ENCODE measurements around the gene GZF1. TPM values are rescaled to one million over a fixed set of nuclear protein-coding genes. Genes with fewer than 3 reads are reported as not detected.

GZF1 gene
- total and polyA plus RNA-seq, 4 donors = 1.6 to 11.0 (median 5.1) TPM

DNA sequence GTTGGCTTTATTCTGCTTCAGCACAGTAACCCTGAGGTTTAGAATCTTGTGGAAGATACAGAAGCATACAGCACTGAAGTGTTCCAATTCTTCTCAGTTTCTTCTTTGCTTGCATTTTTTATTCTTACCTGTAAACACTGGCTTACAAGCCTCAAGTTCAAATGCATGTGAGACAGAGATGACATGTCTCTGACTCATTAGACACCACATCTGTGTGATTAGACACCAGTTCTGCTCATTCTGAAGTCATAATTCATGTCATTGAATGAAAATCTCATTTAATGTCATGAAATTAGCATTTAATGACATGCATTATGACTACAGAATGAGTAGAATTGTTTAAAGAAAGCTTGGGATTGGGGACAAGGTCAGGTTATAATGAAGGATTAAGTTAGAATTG is 5.8 kb downstream of the GZF1 start:
- Histone ChIP-seq H3K9ac (ENCODE audit: low read depth in 1 of 2, low read length in 2 of 2) (no peak overlapping the region), H3K4me1 (ENCODE audit: control insufficient read depth in 4 of 4, insufficient read depth in 4 of 4, low read length in 3 of 4) (peaks cover 7 to 38% (median 20%) of the 10 kb centered on the region in 4 donors), H3K27me3 (ENCODE audit: control insufficient read depth in 4 of 4, insufficient read depth in 4 of 4, low read length in 3 of 4) (no peaks in the 10 kb centered on the region), H3K36me3 (ENCODE audit: control insufficient read depth in 4 of 4, insufficient read depth in 3 of 4, low read depth in 1 of 4, low read length in 3 of 4) (peaks cover 3 to 46% (median 27%) of the 10 kb centered on the region in 4 donors), H3K27ac (ENCODE audit: low read depth in 1 of 2, low read length in 2 of 2) (no peak overlapping the region), H3K4me3 (ENCODE audit: low read depth in 1 of 3, low read length in 3 of 3) (no peak overlapping the region), H3K9me3 (ENCODE audit: control insufficient read depth in 4 of 4, low read length in 3 of 4) (no peaks in the 10 kb centered on the region)
- TF ChIP-seq RAD21 (IDR thresholded peaks at IDR 0.05) = no peak
- TF ChIP-seq, protein P1, sequence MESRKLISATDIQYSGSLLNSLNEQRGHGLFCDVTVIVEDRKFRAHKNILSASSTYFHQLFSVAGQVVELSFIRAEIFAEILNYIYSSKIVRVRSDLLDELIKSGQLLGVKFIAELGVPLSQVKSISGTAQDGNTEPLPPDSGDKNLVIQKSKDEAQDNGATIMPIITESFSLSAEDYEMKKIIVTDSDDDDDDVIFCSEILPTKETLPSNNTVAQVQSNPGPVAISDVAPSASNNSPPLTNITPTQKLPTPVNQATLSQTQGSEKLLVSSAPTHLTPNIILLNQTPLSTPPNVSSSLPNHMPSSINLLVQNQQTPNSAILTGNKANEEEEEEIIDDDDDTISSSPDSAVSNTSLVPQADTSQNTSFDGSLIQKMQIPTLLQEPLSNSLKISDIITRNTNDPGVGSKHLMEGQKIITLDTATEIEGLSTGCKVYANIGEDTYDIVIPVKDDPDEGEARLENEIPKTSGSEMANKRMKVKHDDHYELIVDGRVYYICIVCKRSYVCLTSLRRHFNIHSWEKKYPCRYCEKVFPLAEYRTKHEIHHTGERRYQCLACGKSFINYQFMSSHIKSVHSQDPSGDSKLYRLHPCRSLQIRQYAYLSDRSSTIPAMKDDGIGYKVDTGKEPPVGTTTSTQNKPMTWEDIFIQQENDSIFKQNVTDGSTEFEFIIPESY (IDR thresholded peaks at IDR 0.05) = no peak
- TF ChIP-seq NR2F2 (IDR thresholded peaks at IDR 0.05) = no peak
- TF ChIP-seq, protein P2, sequence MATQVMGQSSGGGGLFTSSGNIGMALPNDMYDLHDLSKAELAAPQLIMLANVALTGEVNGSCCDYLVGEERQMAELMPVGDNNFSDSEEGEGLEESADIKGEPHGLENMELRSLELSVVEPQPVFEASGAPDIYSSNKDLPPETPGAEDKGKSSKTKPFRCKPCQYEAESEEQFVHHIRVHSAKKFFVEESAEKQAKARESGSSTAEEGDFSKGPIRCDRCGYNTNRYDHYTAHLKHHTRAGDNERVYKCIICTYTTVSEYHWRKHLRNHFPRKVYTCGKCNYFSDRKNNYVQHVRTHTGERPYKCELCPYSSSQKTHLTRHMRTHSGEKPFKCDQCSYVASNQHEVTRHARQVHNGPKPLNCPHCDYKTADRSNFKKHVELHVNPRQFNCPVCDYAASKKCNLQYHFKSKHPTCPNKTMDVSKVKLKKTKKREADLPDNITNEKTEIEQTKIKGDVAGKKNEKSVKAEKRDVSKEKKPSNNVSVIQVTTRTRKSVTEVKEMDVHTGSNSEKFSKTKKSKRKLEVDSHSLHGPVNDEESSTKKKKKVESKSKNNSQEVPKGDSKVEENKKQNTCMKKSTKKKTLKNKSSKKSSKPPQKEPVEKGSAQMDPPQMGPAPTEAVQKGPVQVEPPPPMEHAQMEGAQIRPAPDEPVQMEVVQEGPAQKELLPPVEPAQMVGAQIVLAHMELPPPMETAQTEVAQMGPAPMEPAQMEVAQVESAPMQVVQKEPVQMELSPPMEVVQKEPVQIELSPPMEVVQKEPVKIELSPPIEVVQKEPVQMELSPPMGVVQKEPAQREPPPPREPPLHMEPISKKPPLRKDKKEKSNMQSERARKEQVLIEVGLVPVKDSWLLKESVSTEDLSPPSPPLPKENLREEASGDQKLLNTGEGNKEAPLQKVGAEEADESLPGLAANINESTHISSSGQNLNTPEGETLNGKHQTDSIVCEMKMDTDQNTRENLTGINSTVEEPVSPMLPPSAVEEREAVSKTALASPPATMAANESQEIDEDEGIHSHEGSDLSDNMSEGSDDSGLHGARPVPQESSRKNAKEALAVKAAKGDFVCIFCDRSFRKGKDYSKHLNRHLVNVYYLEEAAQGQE (IDR thresholded peaks at IDR 0.05) = no peak
- TF ChIP-seq TAF1 (conservative IDR thresholded peaks at IDR 0.05) = no peak
- no peak for TF ChIP-seq SP1 (IDR thresholded peaks at IDR 0.05)
- no peak for TF ChIP-seq FOXA1 (IDR thresholded peaks at IDR 0.05)
- TF ChIP-seq, protein P3, sequence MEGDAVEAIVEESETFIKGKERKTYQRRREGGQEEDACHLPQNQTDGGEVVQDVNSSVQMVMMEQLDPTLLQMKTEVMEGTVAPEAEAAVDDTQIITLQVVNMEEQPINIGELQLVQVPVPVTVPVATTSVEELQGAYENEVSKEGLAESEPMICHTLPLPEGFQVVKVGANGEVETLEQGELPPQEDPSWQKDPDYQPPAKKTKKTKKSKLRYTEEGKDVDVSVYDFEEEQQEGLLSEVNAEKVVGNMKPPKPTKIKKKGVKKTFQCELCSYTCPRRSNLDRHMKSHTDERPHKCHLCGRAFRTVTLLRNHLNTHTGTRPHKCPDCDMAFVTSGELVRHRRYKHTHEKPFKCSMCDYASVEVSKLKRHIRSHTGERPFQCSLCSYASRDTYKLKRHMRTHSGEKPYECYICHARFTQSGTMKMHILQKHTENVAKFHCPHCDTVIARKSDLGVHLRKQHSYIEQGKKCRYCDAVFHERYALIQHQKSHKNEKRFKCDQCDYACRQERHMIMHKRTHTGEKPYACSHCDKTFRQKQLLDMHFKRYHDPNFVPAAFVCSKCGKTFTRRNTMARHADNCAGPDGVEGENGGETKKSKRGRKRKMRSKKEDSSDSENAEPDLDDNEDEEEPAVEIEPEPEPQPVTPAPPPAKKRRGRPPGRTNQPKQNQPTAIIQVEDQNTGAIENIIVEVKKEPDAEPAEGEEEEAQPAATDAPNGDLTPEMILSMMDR (IDR thresholded peaks at IDR 0.05; ENCODE audit: low read depth, low read length, missing input control) = no peak
- no peak for TF ChIP-seq GABPA (IDR thresholded peaks at IDR 0.05 in 1 of 2, conservative IDR thresholded peaks at IDR 0.05 in 1 of 2)
- no peak for TF ChIP-seq HNF4G (IDR thresholded peaks at IDR 0.05)
- TF ChIP-seq, protein P4, sequence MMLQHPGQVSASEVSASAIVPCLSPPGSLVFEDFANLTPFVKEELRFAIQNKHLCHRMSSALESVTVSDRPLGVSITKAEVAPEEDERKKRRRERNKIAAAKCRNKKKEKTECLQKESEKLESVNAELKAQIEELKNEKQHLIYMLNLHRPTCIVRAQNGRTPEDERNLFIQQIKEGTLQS (IDR thresholded peaks at IDR 0.05) = no peak
- no peak for TF ChIP-seq RXRA (IDR thresholded peaks at IDR 0.05)
- no peak for TF ChIP-seq HNF4A (conservative IDR thresholded peaks at IDR 0.05)
- TF ChIP-seq JUND (IDR thresholded peaks at IDR 0.05) = no peak
- no peak for DNase-seq (ENCODE audit: low spot score)

DNA sequence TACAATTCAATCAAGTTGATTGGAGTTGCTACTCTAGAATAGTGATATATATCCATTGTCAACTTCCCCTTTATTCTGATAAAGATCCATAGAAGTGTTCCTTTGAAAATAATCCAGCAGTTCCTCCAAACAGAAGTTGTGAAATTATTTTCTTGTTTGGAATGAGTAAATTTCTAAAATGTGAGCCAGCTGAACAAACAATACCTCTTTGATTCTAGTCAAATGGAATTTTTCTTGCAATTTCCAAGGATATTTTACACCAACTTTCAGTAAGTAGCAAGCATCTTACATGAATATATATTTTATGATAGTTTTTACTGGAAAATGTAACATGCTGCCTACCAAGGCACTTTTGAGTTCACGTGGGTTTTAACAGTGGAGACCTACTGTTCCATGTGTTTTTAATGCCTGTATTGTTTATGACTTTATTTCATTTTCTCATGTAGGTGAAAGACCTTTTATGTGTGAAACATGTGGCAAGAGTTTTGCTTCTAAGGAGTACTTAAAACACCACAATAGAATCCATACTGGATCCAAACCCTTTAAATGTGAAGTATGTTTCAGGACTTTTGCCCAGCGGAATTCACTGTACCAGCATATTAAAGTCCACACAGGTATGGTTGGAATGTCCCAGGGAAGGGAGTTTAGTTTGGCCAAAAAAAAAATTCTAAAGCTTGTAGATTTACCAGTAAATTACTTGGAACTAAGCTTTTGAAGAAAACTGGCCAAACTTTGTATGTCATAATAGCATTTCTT is 6.5 kb downstream of the GZF1 start:
- no peak overlapping the region for H3K27ac ChIP-seq (ENCODE audit: low read depth in 1 of 2, low read length in 2 of 2)
- H3K36me3 ChIP-seq (ENCODE audit: control insufficient read depth in 4 of 4, insufficient read depth in 3 of 4, low read depth in 1 of 4, low read length in 3 of 4) = peaks cover 3 to 50% (median 32%) of the 10 kb centered on the region in 4 donors
- no peak overlapping the region for H3K9ac ChIP-seq (ENCODE audit: low read depth in 1 of 2, low read length in 2 of 2)
- no peak for DNase-seq (ENCODE audit: low spot score)
- no peaks in the 10 kb centered on the region for H3K27me3 ChIP-seq (ENCODE audit: control insufficient read depth in 4 of 4, insufficient read depth in 4 of 4, low read length in 3 of 4)
- H3K4me1 ChIP-seq (ENCODE audit: control insufficient read depth in 4 of 4, insufficient read depth in 4 of 4, low read length in 3 of 4) = peaks cover 4 to 31% (median 13%) of the 10 kb centered on the region in 4 donors
- WGBS = 98% methylated on average over 2 of the region's 2 CpGs
- H3K4me3 ChIP-seq (ENCODE audit: low read depth in 1 of 3, low read length in 3 of 3) = no peak overlapping the region
- no peaks in the 10 kb centered on the region for H3K9me3 ChIP-seq (ENCODE audit: control insufficient read depth in 4 of 4, low read length in 3 of 4)
- TF ChIP-seq FOXA1 (IDR thresholded peaks at IDR 0.05) (no peak), RAD21 (IDR thresholded peaks at IDR 0.05) (no peak), JUND (IDR thresholded peaks at IDR 0.05) (no peak), SP1 (IDR thresholded peaks at IDR 0.05) (no peak), RXRA (IDR thresholded peaks at IDR 0.05) (no peak), TAF1 (conservative IDR thresholded peaks at IDR 0.05) (no peak), YY1 (IDR thresholded peaks at IDR 0.05) (no peak), HNF4G (IDR thresholded peaks at IDR 0.05) (no peak)
- TF ChIP-seq, protein P4 (IDR thresholded peaks at IDR 0.05) = no peak
- TF ChIP-seq, protein P2 (IDR thresholded peaks at IDR 0.05) = no peak
- TF ChIP-seq, protein P5, sequence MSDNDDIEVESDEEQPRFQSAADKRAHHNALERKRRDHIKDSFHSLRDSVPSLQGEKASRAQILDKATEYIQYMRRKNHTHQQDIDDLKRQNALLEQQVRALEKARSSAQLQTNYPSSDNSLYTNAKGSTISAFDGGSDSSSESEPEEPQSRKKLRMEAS (IDR thresholded peaks at IDR 0.05) = no peak

All from liver (tissue), 9 donors.